GM19239 (cell line): ENCODE results near the gene EHD3.
"Not testable (repeated sequence)": the region's sequence is repeated elsewhere in the genome, so short reads cannot be mapped to it uniquely, and the experiment has no call there.

Source experiments
- DNase-seq: peaks from one replicate; pipeline ENCODE4 v3.0.0; 2011; ENCODE audit warnings: low spot score; ENCODE audit not compliant: insufficient read length
- FAIRE-seq: peaks from 2 replicates; lab custom pipeline; 2011; peaks lifted over from hg19 to GRCh38; lab: Jason Lieb, UNC

EHD3 gene

GRCh38 chr2:31282634-31283033, 48.7 kb downstream of the EHD3 start:
- no peak for FAIRE-seq
- DNase-seq, result no peak

- FAIRE-seq, DNase-seq: not testable (repeated sequence)
Measured at GRCh38 chr2:31283193-31283919, 49.4 kb downstream of the EHD3 start.

GRCh38 chr2:31284107-31284506, 50.2 kb downstream of the EHD3 start:
- DNase-seq, result no peak
- FAIRE-seq, result no peak

GRCh38 chr2:31286230-31286629, 52.3 kb downstream of the EHD3 start:
- DNase-seq (no peak), FAIRE-seq (no peak)

GRCh38 chr2:31286961-31287550, 53.1 kb downstream of the EHD3 start:
- no peak for DNase-seq
- FAIRE-seq, result no peak

GRCh38 chr2:31287654-31288053, 53.7 kb downstream of the EHD3 start:
- DNase-seq (no peak), FAIRE-seq (no peak)

GRCh38 chr2:31294196-31294595, 60.2 kb downstream of the EHD3 start:
- FAIRE-seq (no peak), DNase-seq (no peak)

GRCh38 chr2:31296641-31297287, 62.8 kb downstream of the EHD3 start:
- FAIRE-seq, result no peak
- no peak for DNase-seq

GRCh38 chr2:31297751-31298150, 63.8 kb downstream of the EHD3 start:
- FAIRE-seq, result no peak
- no peak for DNase-seq

GRCh38 chr2:31299547-31299946, 65.6 kb downstream of the EHD3 start:
- FAIRE-seq (no peak), DNase-seq (no peak)

GRCh38 chr2:31300309-31300708, 66.4 kb downstream of the EHD3 start:
- FAIRE-seq, result no peak
- no peak for DNase-seq

GRCh38 chr2:31302940-31303563, 69.1 kb downstream of the EHD3 start:
- DNase-seq, result no peak
- no peak for FAIRE-seq

- no peak for DNase-seq
- FAIRE-seq, result no peak
Measured at GRCh38 chr2:31304816-31305215, 70.9 kb downstream of the EHD3 start.

GRCh38 chr2:31312898-31313297, 78.9 kb downstream of the EHD3 start:
- FAIRE-seq, result no peak

GRCh38 chr2:31314761-31315160, 80.8 kb downstream of the EHD3 start:
- FAIRE-seq (no peak), DNase-seq (no peak)

More at GRCh38 chr2:31312898-31313297, 78.9 kb downstream of the EHD3 start:
- no peak for DNase-seq

- DNase-seq (no peak), FAIRE-seq (no peak)
Measured at GRCh38 chr2:31317396-31317795, 83.4 kb downstream of the EHD3 start.

- DNase-seq (peak; percentile 10), FAIRE-seq (no peak)
Measured at GRCh38 chr2:31318361-31319336, 84.7 kb downstream of the EHD3 start.
